LNCaP clone FGC (cell line): ENCODE results near the gene LCE1B.

ENCODE experiments used
- DNase-seq: peaks from one replicate; pipeline ENCODE4 v3.0.0-alpha.2; 2011; ENCODE audit warnings: low read depth
- H3K4me3 ChIP-seq: 2 replicates; pipeline ENCODE4 v1.5.1; 2011; ENCODE audit warnings: mild to moderate bottlenecking, low read depth, low read length, control low read depth
- TF ChIP-seq, protein P1 (sequence below): IDR thresholded peaks from 2 replicates; pipeline ENCODE4 v1.5.1; 2012; ENCODE audit warnings: mild to moderate bottlenecking; ENCODE audit not compliant: control insufficient read depth, insufficient read depth; ENCODE audit errors: extremely low read depth

LCE1B gene

DNA sequence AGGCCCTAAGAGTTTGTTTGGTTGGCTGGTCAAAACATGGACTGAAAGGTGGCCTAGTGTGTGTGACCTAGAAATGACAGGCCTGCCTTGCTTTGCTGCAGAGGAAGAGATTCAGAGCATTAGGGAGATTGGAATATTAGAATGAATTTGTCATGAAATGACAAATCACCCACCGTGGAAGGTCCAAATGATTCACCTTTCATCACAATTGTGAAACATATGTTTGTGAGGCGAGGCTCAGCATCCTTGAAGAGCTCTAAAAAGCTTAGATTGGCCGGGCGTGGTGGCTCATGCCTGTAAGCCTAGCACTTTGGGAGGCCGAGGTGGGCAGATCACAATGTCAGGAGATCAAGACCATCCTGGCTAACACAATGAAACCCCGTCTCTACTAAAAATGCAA is 5.5 kb downstream of the LCE1B start:
- H3K4me3 ChIP-seq = no peak overlapping the region
- no peak for DNase-seq
- TF ChIP-seq, protein P1, sequence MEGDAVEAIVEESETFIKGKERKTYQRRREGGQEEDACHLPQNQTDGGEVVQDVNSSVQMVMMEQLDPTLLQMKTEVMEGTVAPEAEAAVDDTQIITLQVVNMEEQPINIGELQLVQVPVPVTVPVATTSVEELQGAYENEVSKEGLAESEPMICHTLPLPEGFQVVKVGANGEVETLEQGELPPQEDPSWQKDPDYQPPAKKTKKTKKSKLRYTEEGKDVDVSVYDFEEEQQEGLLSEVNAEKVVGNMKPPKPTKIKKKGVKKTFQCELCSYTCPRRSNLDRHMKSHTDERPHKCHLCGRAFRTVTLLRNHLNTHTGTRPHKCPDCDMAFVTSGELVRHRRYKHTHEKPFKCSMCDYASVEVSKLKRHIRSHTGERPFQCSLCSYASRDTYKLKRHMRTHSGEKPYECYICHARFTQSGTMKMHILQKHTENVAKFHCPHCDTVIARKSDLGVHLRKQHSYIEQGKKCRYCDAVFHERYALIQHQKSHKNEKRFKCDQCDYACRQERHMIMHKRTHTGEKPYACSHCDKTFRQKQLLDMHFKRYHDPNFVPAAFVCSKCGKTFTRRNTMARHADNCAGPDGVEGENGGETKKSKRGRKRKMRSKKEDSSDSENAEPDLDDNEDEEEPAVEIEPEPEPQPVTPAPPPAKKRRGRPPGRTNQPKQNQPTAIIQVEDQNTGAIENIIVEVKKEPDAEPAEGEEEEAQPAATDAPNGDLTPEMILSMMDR = no peak

GRCh38 chr1:152823294-152823693 is 11.5 kb downstream of the LCE1B start:
- DNase-seq = no peak
- TF ChIP-seq, protein P1 = no peak

GRCh38 chr1:152824964-152825363 is 13.2 kb downstream of the LCE1B start:
- TF ChIP-seq, protein P1 = no peak
- no peak for DNase-seq
- no peak overlapping the region for H3K4me3 ChIP-seq

More at GRCh38 chr1:152823294-152823693, 11.5 kb downstream of the LCE1B start:
- no peak overlapping the region for H3K4me3 ChIP-seq

- no peak within 1 kb of the TSS for H3K4me3 ChIP-seq
- TF ChIP-seq, protein P1 = no peak
- no peak for DNase-seq
Observed at GRCh38 chr1:152827173-152827572, 15.4 kb downstream of the LCE1B start, which contains the start of gene LCE1A. TSS of gene LCE1A (plus strand) at chr1:152827473. CDS start at chr1:152827473, 0 bp downstream.

- TF ChIP-seq, protein P1 = no peak
- H3K4me3 ChIP-seq = no peak overlapping the region
- DNase-seq = no peak
Observed at GRCh38 chr1:152836870-152837269, 25.1 kb downstream of the LCE1B start.

DNA sequence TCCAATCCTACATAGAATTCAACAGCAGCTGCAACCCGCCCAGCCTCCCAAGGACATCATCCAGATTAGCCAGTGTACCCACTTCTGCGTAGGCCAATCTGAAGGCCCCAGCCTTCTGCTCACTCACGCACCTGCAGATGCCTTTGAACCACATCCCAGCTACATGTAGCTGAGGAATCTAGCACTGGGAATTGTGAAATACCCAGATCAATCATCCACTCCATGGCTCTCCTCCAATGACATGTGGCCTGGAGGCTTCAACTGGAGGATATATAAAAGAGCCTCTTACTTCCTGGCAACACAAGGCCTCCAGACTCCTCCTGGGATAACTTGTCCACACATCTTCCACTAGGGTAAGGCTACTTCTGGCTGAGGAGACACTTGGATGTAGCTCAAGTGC is 30.8 kb downstream of the LCE1B start, which contains the start of gene LCE6A:
Gene LCE6A, plus strand, starts transcription at position 301 of the 400 bp plus-strand sequence. CDS start 665 bp downstream, outside the sequence.
- no peak within 1 kb of the TSS for H3K4me3 ChIP-seq
- DNase-seq = no peak
- TF ChIP-seq, protein P1 = no peak

- no peak overlapping the region for H3K4me3 ChIP-seq
- no peak for DNase-seq
- TF ChIP-seq, protein P1 = no peak
Observed at GRCh38 chr1:152855661-152856060, 43.9 kb downstream of the LCE1B start.
